DOHH2 (cell line): ENCODE data around the gene GPR141.

ENCODE experiments used
- H3F3A ChIP-seq: fragments of 200-600 bp; sonication (generic), shearing (Covaris generic); 2 replicates; pipeline ENCODE4 v1.6.0; 2016; ENCODE audit warnings: antibody characterized with exemption, mild to moderate bottlenecking; ENCODE audit not compliant: control insufficient read depth, insufficient read depth
- H3K27ac ChIP-seq: fragments of 200-600 bp; sonication (generic); 2 replicates; pipeline ENCODE4 v1.5.1; 2014; ENCODE audit warnings: low read depth, mild to moderate bottlenecking, low read length, moderate library complexity
- H3K27me3 ChIP-seq: fragments of 200-600 bp; sonication (generic); 2 replicates; pipeline ENCODE4 v1.6.1; 2014; ENCODE audit warnings: mild to moderate bottlenecking, low read length, mixed read lengths; ENCODE audit not compliant: control insufficient read depth
- H3K36me3 ChIP-seq: fragments of 200-600 bp; sonication (generic); 2 replicates; pipeline ENCODE4 v1.6.1; 2014; ENCODE audit warnings: mild to moderate bottlenecking, low read length, moderate library complexity, mixed read lengths; ENCODE audit not compliant: control insufficient read depth
- H3K4me1 ChIP-seq: fragments of 200-600 bp; sonication (generic); 2 replicates; pipeline ENCODE4 v1.6.1; 2014; ENCODE audit warnings: mild to moderate bottlenecking, low read length, mixed read lengths; ENCODE audit not compliant: control insufficient read depth
- H3K4me2 ChIP-seq: fragments of 200-600 bp; sonication (generic); 2 replicates; pipeline ENCODE4 v1.6.0; 2014; ENCODE audit warnings: mild to moderate bottlenecking, low read length, moderate library complexity
- H3K4me3 ChIP-seq: fragments of 200-600 bp; sonication (generic); 2 replicates; pipeline ENCODE4 v1.5.1; 2014; ENCODE audit warnings: mild to moderate bottlenecking, low read length, mixed read lengths
- H3K79me2 ChIP-seq: fragments of 200-600 bp; sonication (generic); 2 replicates; pipeline ENCODE4 v1.6.1; 2014; ENCODE audit warnings: mild to moderate bottlenecking, low read length, mixed read lengths; ENCODE audit not compliant: control insufficient read depth
- H3K9me2 ChIP-seq: fragments of 200-600 bp; sonication (generic); replicated peaks from 2 replicates; pipeline ENCODE4 v1.6.1; 2014; ENCODE audit warnings: mild to moderate bottlenecking, low read length, mixed read lengths; ENCODE audit not compliant: control insufficient read depth
- H3K9me3 ChIP-seq: fragments of 200-600 bp; sonication (generic); 2 replicates; pipeline ENCODE4 v1.6.1; 2014; ENCODE audit warnings: antibody characterized with exemption, low read length, mixed read lengths; ENCODE audit not compliant: control insufficient read depth, insufficient read depth
- H4K20me1 ChIP-seq: fragments of 200-600 bp; sonication (generic); 2 replicates; pipeline ENCODE4 v1.6.0; 2014; ENCODE audit warnings: low read depth, mild to moderate bottlenecking, antibody characterized with exemption, low read length, moderate library complexity; ENCODE audit not compliant: control insufficient read depth, insufficient read depth
- CTCF ChIP-seq: fragments of 200-600 bp; sonication (generic); IDR thresholded peaks from one replicate; pipeline ENCODE4 v1.5.1; 2014; ENCODE audit warnings: antibody characterized with exemption, mild to moderate bottlenecking, low read depth, low read length; ENCODE audit not compliant: poor library complexity, severe bottlenecking
- EZH2phosphoT487 ChIP-seq: fragments of 200-600 bp; sonication (generic); IDR thresholded peaks from 2 replicates; pipeline ENCODE4 v1.6.1; 2017; ENCODE audit warnings: borderline replicate concordance, mild to moderate bottlenecking, antibody characterized with exemption, low read length, moderate library complexity, mixed read lengths

GPR141 gene

GRCh38 chr7:37730501-37730900 lies 46.9 kb downstream of the GPR141 start:
- H4K20me1 ChIP-seq: no peaks in the 10 kb centered on the region
- H3K27ac ChIP-seq: no peak overlapping the region
- H3K79me2 ChIP-seq: no peaks in the 10 kb centered on the region

GRCh38 chr7:37732253-37732652 lies 48.7 kb downstream of the GPR141 start:
- no peaks in the 10 kb centered on the region for H3F3A ChIP-seq
- no peak overlapping the region for H3K4me2 ChIP-seq
- H3K4me1 ChIP-seq: no peaks in the 10 kb centered on the region
- 0 out of 2 replicates have a peak, but pooled peaks cover 5% of the 10 kb centered on the region for H3K27me3 ChIP-seq
- H3K36me3 ChIP-seq: no peaks in the 10 kb centered on the region
- no peaks in the 10 kb centered on the region for H4K20me1 ChIP-seq
- no peak overlapping the region for H3K27ac ChIP-seq
- TF ChIP-seq CTCF (peak; percentile 81), EZH2phosphoT487 (no peak)
- no peaks in the 10 kb centered on the region for H3K9me3 ChIP-seq
- H3K79me2 ChIP-seq: no peaks in the 10 kb centered on the region
- H3K9me2 ChIP-seq: no peaks in the 10 kb centered on the region
- no peak overlapping the region for H3K4me3 ChIP-seq

More at GRCh38 chr7:37730501-37730900, 46.9 kb downstream of the GPR141 start:
- Histone ChIP-seq H3K4me3 (no peak overlapping the region), H3K4me2 (no peak overlapping the region), H3K4me1 (no peaks in the 10 kb centered on the region), H3F3A (no peaks in the 10 kb centered on the region), H3K9me3 (no peaks in the 10 kb centered on the region), H3K36me3 (no peaks in the 10 kb centered on the region), H3K9me2 (no peaks in the 10 kb centered on the region), H3K27me3 (peaks cover 5% of the 10 kb centered on the region; the same call in 1 of the 2 replicates)
- TF ChIP-seq EZH2phosphoT487 (no peak), CTCF (no peak)

GRCh38 chr7:37732888-37733287 lies 49.3 kb downstream of the GPR141 start:
- TF ChIP-seq CTCF (no peak), EZH2phosphoT487 (no peak)
- Histone ChIP-seq H3K36me3 (no peaks in the 10 kb centered on the region), H3K9me2 (no peaks in the 10 kb centered on the region), H3K79me2 (no peaks in the 10 kb centered on the region), H3K4me1 (no peaks in the 10 kb centered on the region), H3K27ac (no peak overlapping the region), H3K9me3 (no peaks in the 10 kb centered on the region), H3K4me2 (no peak overlapping the region), H4K20me1 (no peaks in the 10 kb centered on the region), H3K4me3 (no peak overlapping the region), H3F3A (no peaks in the 10 kb centered on the region), H3K27me3 (0 out of 2 replicates have a peak, but pooled peaks cover 5% of the 10 kb centered on the region)
